ENCODE results near the gene GIMAP5. TPM values are rescaled to one million over a fixed set of nuclear protein-coding genes. Genes with fewer than 3 reads are reported as not detected.

GIMAP5 gene
- total and polyA plus RNA-seq, 2 donors (not counting 3 experiments of a cell fraction or from before 2014, with no cell fraction given): 0.44 to 18.9 TPM

DNA sequence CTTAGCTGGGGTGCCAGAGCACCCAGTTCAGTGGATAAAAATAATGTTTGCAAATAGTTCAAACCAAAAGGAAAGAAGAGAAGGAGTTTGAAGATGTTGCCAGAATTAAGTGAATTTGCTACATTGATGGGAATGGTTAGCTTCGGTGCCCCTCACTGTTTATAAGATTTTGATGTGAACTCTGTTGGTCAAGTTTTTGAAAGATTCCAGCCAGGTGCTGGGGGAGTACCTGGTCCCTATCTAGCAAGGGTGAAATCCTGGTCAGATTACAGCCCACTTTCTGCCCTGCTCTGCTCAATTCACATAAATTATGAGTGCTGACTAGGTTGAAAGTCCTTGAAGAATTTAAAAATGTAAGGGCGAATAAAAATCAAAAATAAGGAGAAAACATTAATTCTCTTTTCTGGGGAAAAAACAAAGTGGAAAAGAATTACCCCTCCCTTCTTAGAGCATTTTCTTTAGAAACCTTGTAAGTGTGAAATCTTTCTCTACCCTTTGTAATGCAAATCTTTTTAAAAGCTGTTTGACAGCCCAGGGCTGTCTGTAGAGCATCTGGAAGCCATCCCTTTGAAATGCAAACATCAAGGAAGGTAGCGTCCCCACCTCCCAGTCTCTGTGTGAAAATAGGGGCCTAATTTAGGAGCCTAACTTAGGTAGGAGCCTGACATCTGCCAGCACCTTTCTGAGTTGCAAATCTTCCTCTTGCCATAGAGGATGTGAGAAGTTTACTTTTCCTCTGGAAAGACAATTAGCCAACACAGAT lies 1.4 kb upstream of the GIMAP5 start:
- ChIA-PET POLR2A (no interaction called here), CTCF (interaction anchor here (1.2 kb wide), 1 partner anchor 287 kb away, joined by 4 read pairs; no protein-coding TSS in a partner anchor)
- FAIRE-seq: no peak
- Histone ChIP-seq H3K27ac (ENCODE audit: insufficient read depth, low read depth, low read length) (no peak overlapping the region), H3K36me3 (ENCODE audit: control insufficient read depth in 2 of 2, extremely low read depth in 1 of 2, insufficient read depth in 2 of 2, low read length in 2 of 2) (no peaks in the 10 kb centered on the region), H3K4me3 (replicated peaks in 1 of 3; ENCODE audit: insufficient read depth in 1 of 3, low read depth in 1 of 3, low read length in 3 of 3) (no peak overlapping the region), H2AFZ (ENCODE audit: low read depth, low read length) (no peak overlapping the region), H3K4me1 (ENCODE audit: control insufficient read depth, extremely low read depth, insufficient read depth, low read length) (peaks cover 27% of the 10 kb centered on the region), H3K4me2 (ENCODE audit: insufficient read depth, low read length) (no peak overlapping the region), H3K9me3 (replicated peaks; ENCODE audit: control insufficient read depth, insufficient read depth, low read length) (no peaks in the 10 kb centered on the region), H3K9me1 (replicated peaks; ENCODE audit: control insufficient read depth, extremely low read depth, insufficient read depth, low read length) (no peaks in the 10 kb centered on the region), H3K79me2 (ENCODE audit: control insufficient read depth, insufficient read depth, low read length) (no peaks in the 10 kb centered on the region), H4K20me1 (replicated peaks; ENCODE audit: control insufficient read depth, extremely low read depth, insufficient read depth, low read length) (no peaks in the 10 kb centered on the region), H3K9ac (replicated peaks; ENCODE audit: extremely low read depth, insufficient read depth, low read length) (no peak overlapping the region), H3K27me3 (ENCODE audit: control insufficient read depth in 2 of 2, insufficient read depth in 2 of 2, low read length in 2 of 2) (no peaks in the 10 kb centered on the region)
- no TSS peak for BruUV-seq (replicated peaks)
- intact Hi-C loops (cut with micrococcal nuclease) (loop anchor here (5.0 kb wide), 3 partner anchors 103 to 218 kb away; partner anchors contain the start of gene GIMAP6), dilution Hi-C loops (cut with MboI; ENCODE audit: extremely low pct_ligation_motif_present, low sequenced_read_pairs) (no loop called here)
- TF ChIP-seq MYC (IDR thresholded peaks at IDR 0.05; ENCODE audit: low read depth, low read length) (no peak), JUN (IDR thresholded peaks at IDR 0.05; ENCODE audit: borderline replicate concordance, insufficient read depth, insufficient read length, low read depth) (no peak), GATA2 (IDR thresholded peaks at IDR 0.05; ENCODE audit: insufficient read depth, insufficient read length, low read depth, low read length) (no peak), MAX (IDR thresholded peaks at IDR 0.05; ENCODE audit: insufficient read depth, insufficient read length) (no peak), FOS (IDR thresholded peaks at IDR 0.05; ENCODE audit: borderline replicate concordance, insufficient read depth, low read length) (no peak), POLR2A (IDR thresholded peaks at IDR 0.05; ENCODE audit: low read depth, low read length) (no peak), POLR2AphosphoS5 (IDR thresholded peaks at IDR 0.05; ENCODE audit: insufficient read depth, low read depth, low read length) (no peak), EZH2 (IDR thresholded peaks at IDR 0.05; ENCODE audit: borderline replicate concordance, low read depth, low read length, severe bottlenecking) (no peak)
- TF ChIP-seq, protein P1, sequence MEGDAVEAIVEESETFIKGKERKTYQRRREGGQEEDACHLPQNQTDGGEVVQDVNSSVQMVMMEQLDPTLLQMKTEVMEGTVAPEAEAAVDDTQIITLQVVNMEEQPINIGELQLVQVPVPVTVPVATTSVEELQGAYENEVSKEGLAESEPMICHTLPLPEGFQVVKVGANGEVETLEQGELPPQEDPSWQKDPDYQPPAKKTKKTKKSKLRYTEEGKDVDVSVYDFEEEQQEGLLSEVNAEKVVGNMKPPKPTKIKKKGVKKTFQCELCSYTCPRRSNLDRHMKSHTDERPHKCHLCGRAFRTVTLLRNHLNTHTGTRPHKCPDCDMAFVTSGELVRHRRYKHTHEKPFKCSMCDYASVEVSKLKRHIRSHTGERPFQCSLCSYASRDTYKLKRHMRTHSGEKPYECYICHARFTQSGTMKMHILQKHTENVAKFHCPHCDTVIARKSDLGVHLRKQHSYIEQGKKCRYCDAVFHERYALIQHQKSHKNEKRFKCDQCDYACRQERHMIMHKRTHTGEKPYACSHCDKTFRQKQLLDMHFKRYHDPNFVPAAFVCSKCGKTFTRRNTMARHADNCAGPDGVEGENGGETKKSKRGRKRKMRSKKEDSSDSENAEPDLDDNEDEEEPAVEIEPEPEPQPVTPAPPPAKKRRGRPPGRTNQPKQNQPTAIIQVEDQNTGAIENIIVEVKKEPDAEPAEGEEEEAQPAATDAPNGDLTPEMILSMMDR (IDR thresholded peaks at IDR 0.05; ENCODE audit: extremely low read depth in 1 of 2, insufficient read depth in 1 of 2, low read depth in 1 of 2, low read length in 2 of 2): no peak
- no peak for DNase-seq (ENCODE audit: low read depth, low spot score)

All from endothelial cell of umbilical vein (primary cell).